Activated CD4-positive, alpha-beta T cell treated with anti-CD3 and anti-CD28 coated beads, Interleukin-2, amount 50 U/mL, for 24 hours (primary cell): ENCODE measurements around the gene DIP2B.
"Not testable (repeated sequence)": the region's sequence is repeated elsewhere in the genome, so short reads cannot be mapped to it uniquely, and the experiment has no call there.

ENCODE experiments used
- DNase-seq, 2 donors: peaks; one replicate each; pipeline ENCODE4 v3.0.0-alpha.2; 2020; ENCODE audit warnings: low read depth in 1 of 2, low spot score in 1 of 2

The DIP2B gene

DNA sequence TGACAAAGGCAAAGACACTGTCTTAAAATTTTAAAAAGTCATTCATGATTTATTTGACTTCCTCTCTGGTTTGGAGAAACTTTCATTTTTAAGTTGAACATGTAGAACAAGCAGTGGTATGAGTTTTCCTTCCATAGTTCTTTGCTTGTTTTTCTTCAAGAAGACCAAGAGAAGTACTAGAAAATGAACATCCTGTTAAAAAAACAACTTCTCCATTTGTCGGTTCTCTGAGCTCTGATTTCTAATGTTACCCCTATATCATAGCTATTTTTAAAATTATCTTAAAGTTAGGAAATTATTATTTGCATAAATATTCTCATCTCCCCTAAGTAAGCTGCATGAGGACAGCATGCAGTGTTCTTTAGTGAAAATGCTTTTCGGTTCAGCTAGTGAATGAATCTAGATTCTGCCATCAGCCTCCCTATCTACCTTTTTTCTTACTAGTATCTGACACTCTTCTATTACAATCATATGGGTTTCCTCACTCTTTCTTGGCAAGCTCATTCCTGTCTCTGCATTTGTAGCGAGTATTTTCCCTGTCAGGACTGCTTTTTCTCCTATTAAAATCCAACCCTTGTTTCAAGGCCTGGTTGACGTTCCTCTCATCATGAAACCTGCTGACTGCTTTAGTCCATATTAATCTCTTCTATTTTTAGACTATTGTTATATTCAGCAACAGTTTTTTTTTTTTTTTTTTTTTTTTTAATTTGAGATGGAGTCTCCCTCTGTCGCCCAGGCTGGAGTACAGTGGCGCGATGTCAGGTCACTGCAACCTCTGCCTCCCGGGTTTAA is 15.8 kb downstream of the DIP2B start:
- no peak for DNase-seq

- not testable (repeated sequence) for DNase-seq
Observed at GRCh38 chr12:50521781-50522180, 17.0 kb downstream of the DIP2B start.

DNA sequence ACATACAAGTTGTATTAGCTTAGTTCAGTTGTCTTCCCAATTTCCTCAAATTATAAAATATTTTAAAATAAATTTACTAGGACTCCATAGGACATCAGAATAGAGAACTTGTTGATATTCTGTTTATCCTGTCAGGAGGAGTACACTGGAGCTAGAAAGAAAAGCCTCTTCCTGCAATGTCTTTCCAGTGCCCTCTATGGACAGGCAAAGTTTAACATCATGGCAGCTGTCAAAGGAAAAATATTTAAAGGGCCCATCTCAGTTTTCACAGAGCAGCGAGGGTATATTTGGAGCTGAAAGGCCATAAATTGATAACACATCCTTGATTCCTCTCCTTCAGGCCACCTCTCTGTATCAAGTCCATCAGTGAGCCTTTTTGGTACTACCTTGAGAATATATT is 19.0 kb downstream of the DIP2B start:
- DNase-seq = no peak

DNA sequence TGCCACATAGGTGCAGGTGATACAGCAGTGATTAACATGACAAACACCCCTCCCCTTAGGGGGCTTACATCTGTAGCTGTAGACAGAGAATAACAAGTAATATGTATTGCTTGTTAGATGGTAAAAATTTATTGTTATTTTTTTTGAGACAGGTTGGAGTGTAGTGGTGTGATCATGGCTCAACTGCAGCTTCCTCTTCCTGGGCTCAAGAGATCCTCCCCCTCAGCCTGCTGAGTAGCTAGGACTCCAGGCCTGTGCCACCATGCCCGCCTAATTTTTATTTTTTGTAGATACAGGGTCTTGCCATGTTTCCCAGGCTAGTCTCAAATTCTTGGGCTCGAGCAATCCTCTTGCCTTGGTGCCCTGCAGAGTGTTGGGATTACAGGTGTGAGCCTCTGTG is 19.8 kb downstream of the DIP2B start:
- DNase-seq = no peak

- no peak for DNase-seq
Observed at GRCh38 chr12:50525422-50525821, 20.6 kb downstream of the DIP2B start.

GRCh38 chr12:50527359-50527726 is 22.6 kb downstream of the DIP2B start:
- no peak for DNase-seq

DNA sequence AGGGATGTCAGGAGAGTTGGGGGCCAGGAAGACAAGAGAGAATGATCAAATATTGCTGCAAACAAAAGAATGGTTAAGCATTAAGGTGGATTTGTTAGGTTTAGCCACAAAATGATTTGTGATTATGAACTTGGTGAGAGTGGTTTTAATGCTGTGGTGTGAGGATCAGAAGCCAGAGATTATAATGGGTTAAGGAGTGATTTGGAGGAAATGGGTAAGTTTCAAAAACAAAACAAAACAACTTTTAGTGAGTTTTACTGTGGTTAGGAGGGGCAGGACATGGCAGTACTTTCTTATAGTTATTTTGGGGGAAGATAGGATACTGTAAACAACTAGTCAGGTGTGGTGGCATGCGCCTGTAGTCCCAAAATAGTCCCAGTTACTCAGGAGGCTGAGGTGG is 24.0 kb downstream of the DIP2B start:
- DNase-seq = no peak

GRCh38 chr12:50529345-50529744 is 24.6 kb downstream of the DIP2B start:
- DNase-seq = no peak

GRCh38 chr12:50530532-50530931 is 25.7 kb downstream of the DIP2B start:
- DNase-seq = no peak

GRCh38 chr12:50533203-50533584 is 28.4 kb downstream of the DIP2B start:
- DNase-seq = no peak

GRCh38 chr12:50533971-50534370 is 29.2 kb downstream of the DIP2B start:
- DNase-seq = no peak

GRCh38 chr12:50536831-50537537 is 32.2 kb downstream of the DIP2B start:
- DNase-seq = no peak

DNA sequence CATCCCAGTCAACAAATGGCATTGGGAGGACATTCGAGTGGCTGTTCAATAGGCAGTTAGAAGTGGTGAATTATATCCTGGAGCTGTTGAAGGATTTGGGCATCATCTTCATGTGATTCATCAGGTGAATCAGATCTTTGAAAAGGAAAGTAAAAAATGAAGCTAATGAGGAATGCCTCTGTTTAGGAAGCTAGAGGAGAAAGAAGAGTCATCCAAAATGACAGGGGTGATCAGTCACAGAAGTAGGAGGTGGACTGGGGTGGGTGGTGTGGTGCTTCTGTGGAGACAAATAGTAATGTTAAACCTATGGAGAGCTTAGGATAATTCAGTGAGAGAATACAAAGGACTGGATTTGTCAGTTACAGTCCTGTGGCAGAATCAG is 32.7 kb downstream of the DIP2B start:
- DNase-seq = no peak

GRCh38 chr12:50538182-50538581 is 33.4 kb downstream of the DIP2B start:
- DNase-seq = no peak

- no peak for DNase-seq
Observed at GRCh38 chr12:50541139-50541538, 36.4 kb downstream of the DIP2B start.

DNA sequence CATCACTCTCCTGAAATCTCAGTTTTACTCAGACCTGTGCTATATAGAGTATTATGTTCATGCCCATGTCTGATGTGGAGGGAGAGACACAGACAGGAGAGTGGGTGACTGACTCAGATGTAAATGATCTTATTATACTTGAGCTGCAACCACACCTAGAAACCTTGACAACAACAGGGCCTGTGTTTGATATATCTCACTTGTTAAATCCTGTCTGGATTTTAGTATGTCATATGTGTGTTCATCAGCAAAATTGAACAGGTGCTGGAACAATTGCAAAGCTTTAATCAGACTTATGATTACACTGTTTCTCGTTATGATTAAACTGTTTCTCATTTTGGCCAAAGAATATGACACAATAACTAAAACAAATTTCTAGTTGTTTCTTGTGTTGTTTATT is 37.7 kb downstream of the DIP2B start:
- peak in 1 of 2 donors; percentile 61 for DNase-seq

GRCh38 chr12:50543188-50543587 is 38.4 kb downstream of the DIP2B start:
- not testable (repeated sequence) for DNase-seq

GRCh38 chr12:50545213-50545612 is 40.4 kb downstream of the DIP2B start:
- DNase-seq = no peak

GRCh38 chr12:50545786-50546185 is 41.0 kb downstream of the DIP2B start:
- DNase-seq = no peak

DNA sequence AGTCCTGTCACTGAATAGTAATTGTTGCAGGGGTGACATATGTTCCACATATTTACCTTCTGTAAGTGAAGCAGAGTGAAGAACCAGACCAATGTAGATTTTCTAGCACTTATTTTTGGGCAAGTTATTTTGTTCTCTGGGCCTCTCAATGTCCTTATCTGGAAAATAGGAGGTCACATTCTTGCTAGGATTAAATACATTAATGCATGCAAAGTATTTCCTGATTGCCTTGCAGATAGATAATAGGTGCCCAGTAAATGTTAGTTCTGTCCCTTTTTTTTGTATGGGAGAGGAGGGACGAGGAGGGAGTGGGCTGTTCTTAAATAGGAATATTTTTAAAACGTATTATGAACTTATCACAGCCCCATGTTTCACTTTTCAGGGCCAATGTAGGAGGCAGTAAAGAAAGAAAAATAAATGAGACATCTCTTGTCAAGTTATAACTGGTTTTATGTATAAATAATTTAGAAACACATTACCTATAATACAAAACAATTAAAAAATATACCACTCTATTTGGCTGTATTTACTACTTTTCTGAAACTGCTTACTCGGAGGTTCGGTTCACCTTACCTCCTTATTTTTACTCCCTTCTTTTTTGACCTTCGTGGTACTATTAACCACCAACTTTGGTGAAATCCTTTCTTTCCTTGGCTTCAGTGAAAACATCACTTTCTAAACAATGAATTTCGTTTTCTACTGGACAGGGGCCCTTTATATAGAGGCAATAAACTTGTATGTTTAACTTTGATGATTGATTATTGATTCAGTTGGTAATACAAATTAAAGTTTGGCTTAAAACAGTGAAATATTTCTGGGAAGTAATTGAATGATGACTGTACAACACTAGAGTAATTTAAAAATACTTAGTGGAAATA is 41.9 kb downstream of the DIP2B start:
- no peak for DNase-seq

DNA sequence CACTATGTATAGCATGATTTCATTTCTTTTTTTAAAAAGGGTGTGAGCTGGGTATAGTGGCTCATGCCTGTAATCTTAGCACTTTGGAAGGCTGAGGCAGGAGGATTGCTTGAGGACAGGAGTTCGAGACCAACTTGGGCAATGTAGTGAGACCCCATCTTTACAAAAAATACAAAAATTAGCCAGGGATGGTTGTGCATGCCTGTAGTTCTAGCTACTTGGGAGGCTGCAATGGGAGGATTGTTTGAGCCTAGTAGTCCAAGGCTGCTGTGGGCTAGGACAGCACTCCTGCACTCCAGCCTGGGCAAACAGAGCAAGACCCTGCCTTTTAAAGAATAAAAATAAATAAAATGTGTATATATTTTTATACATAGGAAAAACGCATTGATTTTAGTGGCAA is 43.0 kb downstream of the DIP2B start:
- DNase-seq = no peak

GRCh38 chr12:50549885-50550284 is 45.1 kb downstream of the DIP2B start:
- no peak for DNase-seq
